Neural cell (in vitro differentiated cells): ENCODE measurements around the gene ZNF253.

Experiments used
- EP300 ChIP-seq: fragments of 450-650 bp; conservative IDR thresholded peaks from 2 replicates; pipeline ENCODE4 v1.6.1; 2014; ENCODE audit warnings: antibody characterized with exemption, mild to moderate bottlenecking, moderate library complexity; ENCODE audit not compliant: poor library complexity, severe bottlenecking
- TAF1 ChIP-seq: IDR thresholded peaks from 2 replicates; pipeline ENCODE4 v1.6.1; 2012; ENCODE audit warnings: low read depth
- TF ChIP-seq, protein P1 (sequence below): IDR thresholded peaks from 2 replicates; pipeline ENCODE4 v1.6.1; 2012; ENCODE audit warnings: borderline replicate concordance

- TF ChIP-seq TAF1 (no peak), EP300 (no peak)
- TF ChIP-seq, protein P1, sequence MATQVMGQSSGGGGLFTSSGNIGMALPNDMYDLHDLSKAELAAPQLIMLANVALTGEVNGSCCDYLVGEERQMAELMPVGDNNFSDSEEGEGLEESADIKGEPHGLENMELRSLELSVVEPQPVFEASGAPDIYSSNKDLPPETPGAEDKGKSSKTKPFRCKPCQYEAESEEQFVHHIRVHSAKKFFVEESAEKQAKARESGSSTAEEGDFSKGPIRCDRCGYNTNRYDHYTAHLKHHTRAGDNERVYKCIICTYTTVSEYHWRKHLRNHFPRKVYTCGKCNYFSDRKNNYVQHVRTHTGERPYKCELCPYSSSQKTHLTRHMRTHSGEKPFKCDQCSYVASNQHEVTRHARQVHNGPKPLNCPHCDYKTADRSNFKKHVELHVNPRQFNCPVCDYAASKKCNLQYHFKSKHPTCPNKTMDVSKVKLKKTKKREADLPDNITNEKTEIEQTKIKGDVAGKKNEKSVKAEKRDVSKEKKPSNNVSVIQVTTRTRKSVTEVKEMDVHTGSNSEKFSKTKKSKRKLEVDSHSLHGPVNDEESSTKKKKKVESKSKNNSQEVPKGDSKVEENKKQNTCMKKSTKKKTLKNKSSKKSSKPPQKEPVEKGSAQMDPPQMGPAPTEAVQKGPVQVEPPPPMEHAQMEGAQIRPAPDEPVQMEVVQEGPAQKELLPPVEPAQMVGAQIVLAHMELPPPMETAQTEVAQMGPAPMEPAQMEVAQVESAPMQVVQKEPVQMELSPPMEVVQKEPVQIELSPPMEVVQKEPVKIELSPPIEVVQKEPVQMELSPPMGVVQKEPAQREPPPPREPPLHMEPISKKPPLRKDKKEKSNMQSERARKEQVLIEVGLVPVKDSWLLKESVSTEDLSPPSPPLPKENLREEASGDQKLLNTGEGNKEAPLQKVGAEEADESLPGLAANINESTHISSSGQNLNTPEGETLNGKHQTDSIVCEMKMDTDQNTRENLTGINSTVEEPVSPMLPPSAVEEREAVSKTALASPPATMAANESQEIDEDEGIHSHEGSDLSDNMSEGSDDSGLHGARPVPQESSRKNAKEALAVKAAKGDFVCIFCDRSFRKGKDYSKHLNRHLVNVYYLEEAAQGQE, result no peak
Observed at GRCh38 chr19:19911150-19911549, 45.5 kb downstream of the ZNF253 start.
